GM13976 (cell line): ENCODE data around the gene RCHY1.
"Not testable (repeated sequence)": the region's sequence is repeated elsewhere in the genome, so short reads cannot be mapped to it uniquely, and the experiment has no call there.

Experiments
- DNase-seq: peaks from one replicate; pipeline ENCODE4 v3.0.0; 2012; ENCODE audit warnings: low spot score
- in situ Hi-C: fragments of 300-500 bp; cut with MboI; formaldehyde crosslinking; loops from one replicate; pipeline ENCODE4 v1.12.0; 2022; ENCODE audit warnings: low sequenced_read_pairs, mixed read lengths, inconsistent platforms; ENCODE audit not compliant: unreplicated experiment
- TF ChIP-seq, protein P1 (sequence below): IDR thresholded peaks from 2 replicates; pipeline ENCODE4 v1.5.1; 2012; ENCODE audit warnings: borderline replicate concordance, mild to moderate bottlenecking; ENCODE audit not compliant: insufficient read depth; ENCODE audit errors: extremely low read depth, missing control alignments, control extremely low read depth

The RCHY1 gene

DNA sequence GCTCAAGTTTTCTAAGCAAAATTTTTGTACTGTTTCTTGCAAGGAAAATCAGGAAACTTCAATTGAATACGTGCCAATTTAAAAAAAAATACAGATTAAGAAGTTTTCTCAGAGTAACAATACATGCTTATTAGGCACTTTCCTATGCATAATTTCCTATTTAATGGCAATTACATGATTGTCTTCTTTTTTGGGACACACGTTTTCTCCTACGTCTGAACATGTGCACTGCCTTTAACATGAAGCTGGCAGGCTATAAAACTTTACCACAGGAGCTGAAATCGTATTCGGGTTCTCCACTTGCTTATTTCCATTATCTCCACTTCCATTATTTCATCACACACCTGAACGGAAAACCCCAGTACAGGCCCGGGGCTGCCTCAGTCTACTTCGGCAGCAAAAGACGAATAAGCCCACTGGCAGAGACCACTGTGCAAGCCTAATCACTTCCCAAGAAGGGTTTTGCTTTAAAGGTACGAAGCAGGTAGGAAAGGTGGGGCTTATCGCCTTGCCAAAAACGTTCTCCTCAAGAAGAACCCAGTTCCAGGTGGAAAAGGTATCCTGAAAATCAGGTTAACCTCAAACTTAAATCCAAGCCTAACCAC lies 575 bp downstream of the RCHY1 start:
- DNase-seq, result no peak
- TF ChIP-seq, protein P1, sequence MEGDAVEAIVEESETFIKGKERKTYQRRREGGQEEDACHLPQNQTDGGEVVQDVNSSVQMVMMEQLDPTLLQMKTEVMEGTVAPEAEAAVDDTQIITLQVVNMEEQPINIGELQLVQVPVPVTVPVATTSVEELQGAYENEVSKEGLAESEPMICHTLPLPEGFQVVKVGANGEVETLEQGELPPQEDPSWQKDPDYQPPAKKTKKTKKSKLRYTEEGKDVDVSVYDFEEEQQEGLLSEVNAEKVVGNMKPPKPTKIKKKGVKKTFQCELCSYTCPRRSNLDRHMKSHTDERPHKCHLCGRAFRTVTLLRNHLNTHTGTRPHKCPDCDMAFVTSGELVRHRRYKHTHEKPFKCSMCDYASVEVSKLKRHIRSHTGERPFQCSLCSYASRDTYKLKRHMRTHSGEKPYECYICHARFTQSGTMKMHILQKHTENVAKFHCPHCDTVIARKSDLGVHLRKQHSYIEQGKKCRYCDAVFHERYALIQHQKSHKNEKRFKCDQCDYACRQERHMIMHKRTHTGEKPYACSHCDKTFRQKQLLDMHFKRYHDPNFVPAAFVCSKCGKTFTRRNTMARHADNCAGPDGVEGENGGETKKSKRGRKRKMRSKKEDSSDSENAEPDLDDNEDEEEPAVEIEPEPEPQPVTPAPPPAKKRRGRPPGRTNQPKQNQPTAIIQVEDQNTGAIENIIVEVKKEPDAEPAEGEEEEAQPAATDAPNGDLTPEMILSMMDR, result no peak
- in situ Hi-C loops, result no loop called here

DNA sequence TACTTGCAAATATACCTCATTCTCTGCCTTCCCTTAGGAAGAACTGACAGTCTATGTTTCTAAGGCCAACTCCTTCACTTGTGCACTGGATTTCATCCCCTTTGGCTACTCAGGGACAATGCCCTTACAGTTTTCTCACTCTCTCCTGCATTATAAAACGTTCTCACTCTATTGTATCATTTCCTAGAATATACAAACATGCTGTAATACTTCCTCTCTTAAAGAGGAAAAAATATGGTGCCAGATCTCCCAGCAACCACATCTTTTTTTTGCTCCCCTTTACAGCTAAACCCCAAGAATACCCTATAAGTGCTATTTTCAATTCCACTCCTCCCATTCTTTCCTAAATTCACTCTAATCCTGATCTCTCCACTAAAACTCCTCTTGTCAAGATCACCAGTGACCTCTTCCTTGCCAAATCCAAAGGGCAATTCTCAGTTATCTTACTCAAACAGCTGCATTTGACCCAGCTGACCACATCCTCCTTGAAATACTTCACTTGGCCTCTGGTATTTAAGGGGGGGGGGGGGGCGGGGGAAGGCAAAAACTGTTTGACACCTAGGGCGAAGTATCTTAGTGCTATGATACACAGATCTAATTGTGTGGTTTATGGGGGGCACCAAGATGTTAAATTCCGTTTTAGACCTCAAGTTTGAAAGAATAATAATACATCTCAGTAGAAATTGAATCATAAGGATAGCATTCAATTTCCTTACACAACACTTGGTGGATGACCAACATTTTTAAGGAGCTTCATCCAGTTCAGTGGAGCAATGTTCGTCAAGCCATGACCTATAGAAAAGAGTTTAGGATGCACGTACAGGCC lies 1.6 kb downstream of the RCHY1 start:
- no peak for DNase-seq
- TF ChIP-seq, protein P1, result no peak
- in situ Hi-C loops, result no loop called here

DNA sequence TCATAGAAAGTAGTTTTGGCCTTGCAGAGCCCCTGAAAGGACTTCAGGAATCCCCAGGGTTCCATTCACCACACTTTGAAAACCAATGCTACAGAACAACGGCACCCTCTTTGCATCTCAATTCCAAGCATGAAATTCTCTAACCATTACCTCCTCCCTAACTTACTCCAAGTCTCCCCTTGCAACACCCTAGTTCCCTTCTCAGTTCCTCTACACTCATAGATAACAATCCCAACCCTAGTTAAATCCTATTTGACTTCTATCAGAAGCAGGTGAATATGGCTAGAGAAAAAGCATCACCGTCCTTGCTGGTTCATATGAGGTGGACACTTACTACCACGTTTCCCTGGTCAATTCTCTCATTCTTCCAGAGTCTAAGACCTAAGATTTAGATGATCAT lies 2.4 kb downstream of the RCHY1 start:
- TF ChIP-seq, protein P1, result no peak
- in situ Hi-C loops, result no loop called here
- no peak for DNase-seq

DNA sequence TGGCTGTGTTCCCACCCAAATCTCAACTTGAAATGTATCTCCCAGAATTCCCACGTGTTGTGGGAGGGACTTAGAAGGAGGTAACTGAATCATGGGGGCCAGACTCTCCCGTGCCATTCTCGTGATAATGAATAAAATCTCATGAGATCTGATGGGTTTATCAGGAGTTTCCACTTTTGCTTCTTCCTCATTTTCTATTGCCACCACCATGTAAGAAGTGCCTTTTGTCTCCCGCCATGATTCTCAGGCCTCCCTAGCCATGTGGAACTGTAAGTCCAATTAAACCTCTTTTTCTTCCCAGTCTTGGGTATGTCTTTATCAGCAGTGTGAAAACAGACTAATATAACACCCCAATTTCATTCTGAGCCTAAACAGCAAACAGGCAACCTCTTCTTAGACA lies 4.6 kb downstream of the RCHY1 start:
- in situ Hi-C loops, DNase-seq: not testable (repeated sequence)

DNA sequence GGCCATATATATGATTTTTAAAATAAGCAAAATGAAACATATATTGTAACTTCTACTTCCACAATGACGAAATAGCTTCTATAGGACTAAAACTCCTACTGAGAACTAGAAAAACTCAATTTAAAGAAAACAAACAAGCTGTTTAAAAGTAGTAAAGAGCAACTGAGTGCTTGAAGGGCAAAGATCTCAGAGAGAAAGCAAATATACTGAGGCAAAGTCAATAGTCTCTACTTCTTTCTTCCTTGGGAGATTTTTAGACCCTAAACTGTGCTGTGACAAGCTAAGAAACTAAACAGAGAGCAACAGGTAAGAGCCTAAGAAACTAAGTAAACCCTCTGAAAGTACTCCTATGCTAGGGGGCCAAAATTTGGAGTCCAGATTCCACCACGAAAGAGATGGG lies 8.6 kb downstream of the RCHY1 start:
- DNase-seq, result no peak
- in situ Hi-C loops, result no loop called here
- TF ChIP-seq, protein P1, result no peak

DNA sequence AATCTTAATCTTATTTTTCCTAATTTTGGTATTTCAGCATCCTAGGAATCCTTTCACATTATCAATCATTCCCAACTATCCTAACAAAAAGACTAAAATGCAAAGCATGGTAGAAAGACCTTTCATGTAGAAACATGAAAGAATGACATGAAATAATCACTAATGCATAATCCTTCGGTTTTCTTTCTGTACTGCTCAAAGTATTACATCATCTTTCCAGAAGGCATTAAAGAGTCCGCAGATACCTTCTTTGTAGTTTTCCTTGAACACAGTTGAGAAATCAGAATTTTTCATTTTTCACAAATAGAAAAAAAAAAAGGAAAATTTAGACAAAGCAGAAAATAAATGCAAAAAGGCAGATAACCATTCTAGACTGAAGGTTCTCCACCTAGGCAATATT lies 11.5 kb downstream of the RCHY1 start:
- DNase-seq, result no peak
- TF ChIP-seq, protein P1, result no peak
- in situ Hi-C loops, result no loop called here

DNA sequence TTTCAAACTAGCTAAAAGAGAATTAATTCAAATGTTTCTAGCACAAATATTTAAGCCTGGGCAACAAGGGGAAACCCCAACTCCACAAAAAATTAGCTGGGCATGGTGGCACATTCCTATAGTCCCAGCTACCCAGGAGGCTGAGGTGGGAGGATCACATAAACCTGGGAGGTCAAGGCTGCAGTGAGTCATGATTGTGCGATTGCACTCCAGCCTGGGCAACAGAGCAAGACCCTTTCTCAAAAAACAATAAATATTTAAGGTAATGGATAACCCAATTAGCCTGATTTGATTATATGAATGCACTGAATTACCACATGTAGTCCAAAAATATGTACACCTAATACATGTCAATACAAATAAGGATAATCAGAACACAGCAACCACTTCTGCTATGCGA lies 14.3 kb downstream of the RCHY1 start:
- TF ChIP-seq, protein P1, result no peak
- in situ Hi-C loops, result no loop called here
- DNase-seq, result no peak
